ENCODE results near the gene RBL2. TPM values are rescaled to one million over a fixed set of nuclear protein-coding genes. Genes with fewer than 3 reads are reported as not detected.

The RBL2 gene
- total and polyA plus RNA-seq, 2 of the 13 experiments (the other 11 are each of a cell fraction or from before 2014, with no cell fraction given): 41.2 to 60.9 TPM

GRCh38 chr16:53457670-53458069 is 23.4 kb downstream of the RBL2 start:
- H3K27ac ChIP-seq (ENCODE audit: extremely low read length, insufficient read depth, low read length): no peak overlapping the region
- ChIA-PET CTCF (ENCODE audit: low intra/inter-chr PET ratio, low total read pairs) (no interaction called here), POLR2A (no interaction called here)
- in situ Hi-C loops (cut with HindIII; ENCODE audit: extremely low pct_ligation_motif_present, low pct_unique_long_range_greater_than_20kb): no loop called here
- no peaks in the 10 kb centered on the region for H3K9me3 ChIP-seq (ENCODE audit: low read length)
- TF ChIP-seq ZNF766 (CRISPR knock-in tag; IDR thresholded peaks at IDR 0.05; ENCODE audit: borderline replicate concordance) (no peak), ZNF660 (CRISPR knock-in tag; IDR thresholded peaks at IDR 0.05; ENCODE audit: borderline replicate concordance, low read depth) (no peak), ATRX (CRISPR knock-in tag; IDR thresholded peaks at IDR 0.05; ENCODE audit: borderline replicate concordance) (no peak), ZNF441 (CRISPR knock-in tag; IDR thresholded peaks at IDR 0.05; ENCODE audit: borderline replicate concordance) (no peak), ZNF326 (CRISPR knock-in tag; IDR thresholded peaks at IDR 0.05; ENCODE audit: borderline replicate concordance) (no peak), ZNF550 (CRISPR knock-in tag; IDR thresholded peaks at IDR 0.05; ENCODE audit: borderline replicate concordance) (no peak), TOE1 (CRISPR knock-in tag; IDR thresholded peaks at IDR 0.05) (no peak), ZNF713 (CRISPR knock-in tag; IDR thresholded peaks at IDR 0.05) (no peak), MEF2D (CRISPR knock-in tag; IDR thresholded peaks at IDR 0.05) (no peak), ZNF343 (CRISPR knock-in tag; IDR thresholded peaks at IDR 0.05) (no peak), ZSCAN22 (CRISPR knock-in tag; IDR thresholded peaks at IDR 0.05) (no peak), PTBP1 (IDR thresholded peaks at IDR 0.05; ENCODE audit: low read depth, low read length, poor library complexity, severe bottlenecking) (no peak), HNRNPH1 (optimal IDR thresholded peaks at IDR 0.05; ENCODE audit: low read depth, low read length) (no peak), RNF2 (conservative IDR thresholded peaks at IDR 0.05; ENCODE audit: low read depth) (no peak)
- H3K9ac ChIP-seq (ENCODE audit: insufficient read depth, low read depth, low read length): no peak overlapping the region
- 100% methylated on average over 2 of the region's 2 CpGs for WGBS (ENCODE audit: low lambda C conversion rate)
- no peak for DNase-seq (ENCODE audit: low spot score)
- H2AFZ ChIP-seq (ENCODE audit: low read length): no peak overlapping the region
- no peak for ATAC-seq
- intact Hi-C loops (cut with micrococcal nuclease; ENCODE audit: unreplicated experiment): no loop called here
- peaks cover 18 to 76% of the 10 kb centered on the region in 2 experiments for H3K36me3 ChIP-seq (replicated peaks in 1 of 2; ENCODE audit: control insufficient read depth in 1 of 2, insufficient read depth in 2 of 2, low read length in 2 of 2)
- H3K4me2 ChIP-seq (ENCODE audit: low read depth, low read length): no peak overlapping the region
- no peak overlapping the region for H3K4me3 ChIP-seq (replicated peaks in 1 of 3; ENCODE audit: insufficient read depth in 1 of 3, low read depth in 2 of 3, low read length in 3 of 3)
- H3K79me2 ChIP-seq (ENCODE audit: insufficient read depth, low read length): no peaks in the 10 kb centered on the region
- H4K20me1 ChIP-seq (ENCODE audit: insufficient read depth, low read length): no peaks in the 10 kb centered on the region
- no peaks in the 10 kb centered on the region for H3K27me3 ChIP-seq (ENCODE audit: control insufficient read depth in 1 of 2, insufficient read depth in 2 of 2, low read length in 2 of 2)
- no TSS peak for BruUV-seq (replicated peaks)
- FAIRE-seq: no peak
- H3K4me1 ChIP-seq (ENCODE audit: insufficient read depth, low read length): no peaks in the 10 kb centered on the region

Data from HepG2 (cell line).